Skeletal muscle cell (primary cell): ENCODE data around the gene SNCAIP.

Experiments used
- DNase-seq: peaks from one replicate; pipeline ENCODE4 v3.0.0-alpha.2; 2010; ENCODE audit warnings: low read depth
- H3K4me3 ChIP-seq: 2 replicates; pipeline ENCODE4 v1.5.1; 2011; ENCODE audit warnings: low read depth, mild to moderate bottlenecking, control low read depth, low read length, moderate library complexity

The SNCAIP gene

GRCh38 chr5:122311961-122312590 lies at the start of gene SNCAIP:
Gene SNCAIP, plus strand, starts transcription at chr5:122312237. Its CDS starts 78,898 bp downstream, at chr5:122391135.
- no peak for DNase-seq
- peak within 1 kb of the TSS; percentile 78 for H3K4me3 ChIP-seq

GRCh38 chr5:122263352-122264030 lies 48.5 kb upstream of the SNCAIP start:
- no peak for DNase-seq
- no peak overlapping the region for H3K4me3 ChIP-seq

- DNase-seq, result no peak
- H3K4me3 ChIP-seq, result no peak overlapping the region
Observed at GRCh38 chr5:122264610-122265009, 47.4 kb upstream of the SNCAIP start.

- H3K4me3 ChIP-seq, result no peak overlapping the region
- DNase-seq, result no peak
Observed at GRCh38 chr5:122267185-122267584, 44.9 kb upstream of the SNCAIP start.

- no peak overlapping the region for H3K4me3 ChIP-seq
- no peak for DNase-seq
Observed at GRCh38 chr5:122273696-122274095, 38.3 kb upstream of the SNCAIP start.

GRCh38 chr5:122283592-122283991 lies 28.4 kb upstream of the SNCAIP start:
- no peak for DNase-seq
- H3K4me3 ChIP-seq, result no peak overlapping the region

- H3K4me3 ChIP-seq, result no peak overlapping the region
- DNase-seq, result no peak
Observed at GRCh38 chr5:122286541-122286940, 25.5 kb upstream of the SNCAIP start.

- DNase-seq, result no peak
- no peak overlapping the region for H3K4me3 ChIP-seq
Observed at GRCh38 chr5:122287101-122287500, 24.9 kb upstream of the SNCAIP start.

- H3K4me3 ChIP-seq, result no peak overlapping the region
- DNase-seq, result no peak
Observed at GRCh38 chr5:122291000-122291901, 20.8 kb upstream of the SNCAIP start.

GRCh38 chr5:122292332-122292731 lies 19.7 kb upstream of the SNCAIP start:
- no peak overlapping the region for H3K4me3 ChIP-seq
- DNase-seq, result no peak

GRCh38 chr5:122295138-122295537 lies 16.9 kb upstream of the SNCAIP start:
- no peak for DNase-seq
- no peak overlapping the region for H3K4me3 ChIP-seq

GRCh38 chr5:122296871-122297270 lies 15.2 kb upstream of the SNCAIP start:
- no peak for DNase-seq
- no peak overlapping the region for H3K4me3 ChIP-seq

- H3K4me3 ChIP-seq, result no peak overlapping the region
- DNase-seq, result no peak
Observed at GRCh38 chr5:122297587-122298298, 14.3 kb upstream of the SNCAIP start.

GRCh38 chr5:122300374-122300773 lies 11.7 kb upstream of the SNCAIP start:
- no peak for DNase-seq

GRCh38 chr5:122301016-122301415 lies 11.0 kb upstream of the SNCAIP start:
- DNase-seq, result no peak
- H3K4me3 ChIP-seq, result no peak overlapping the region

More at GRCh38 chr5:122300374-122300773, 11.7 kb upstream of the SNCAIP start:
- H3K4me3 ChIP-seq, result no peak overlapping the region

- DNase-seq, result no peak
- H3K4me3 ChIP-seq, result no peak overlapping the region
Observed at GRCh38 chr5:122304471-122305215, 7.4 kb upstream of the SNCAIP start.

GRCh38 chr5:122306461-122306860 lies 5.6 kb upstream of the SNCAIP start:
- H3K4me3 ChIP-seq, result no peak overlapping the region
- DNase-seq, result no peak

- no peak for DNase-seq
- H3K4me3 ChIP-seq, result no peak overlapping the region
Observed at GRCh38 chr5:122310889-122311288, 1.1 kb upstream of the SNCAIP start.

- H3K4me3 ChIP-seq, result peak overlapping the region; percentile 78
- no peak for DNase-seq
Observed at GRCh38 chr5:122311497-122311960, 508 bp upstream of the SNCAIP start.
